GM23248 (cell line): ENCODE results near the gene ZBTB8OS.

ENCODE experiments used
- EZH2 ChIP-seq: fragments of 200-600 bp; sonication (generic); IDR thresholded peaks from 2 replicates; pipeline ENCODE4 v1.6.1; 2018; ENCODE audit warnings: antibody characterized with exemption, mild to moderate bottlenecking; ENCODE audit not compliant: insufficient read depth, poor library complexity, severe bottlenecking
- EZH2phosphoT487 ChIP-seq: fragments of 200-600 bp; sonication (generic); IDR thresholded peaks from 2 replicates; pipeline ENCODE4 v1.6.1; 2018; ENCODE audit warnings: antibody characterized with exemption, moderate library complexity, mild to moderate bottlenecking, low read depth; ENCODE audit not compliant: insufficient read depth

DNA sequence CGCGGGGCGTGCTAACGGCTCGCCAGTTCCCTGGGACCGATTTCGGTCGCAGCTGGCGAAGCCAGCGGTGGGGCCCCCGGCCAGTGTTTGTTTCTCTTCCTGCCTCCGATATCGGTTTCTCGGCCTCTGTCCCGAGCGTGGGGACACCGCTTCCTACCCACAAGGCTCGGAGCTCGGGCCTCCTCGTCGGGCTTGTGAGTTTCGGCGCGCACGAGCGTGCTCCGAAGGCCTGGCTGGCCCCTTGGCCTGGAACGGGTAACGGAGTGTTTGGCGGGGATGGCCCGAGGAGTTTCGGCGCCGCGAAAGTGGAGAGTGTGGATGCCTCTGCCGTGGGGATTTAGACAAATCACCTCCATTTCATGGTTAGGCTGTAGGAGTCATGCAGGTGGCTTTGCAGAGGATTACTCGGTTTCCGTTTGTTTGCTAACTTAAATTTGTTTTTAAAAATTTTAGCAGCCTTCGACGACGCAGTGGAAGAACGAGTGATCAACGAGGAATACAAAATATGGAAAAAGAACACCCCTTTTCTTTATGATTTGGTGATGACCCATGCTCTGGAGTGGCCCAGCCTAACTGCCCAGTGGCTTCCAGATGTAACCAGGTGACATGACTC lies 1.2 kb upstream of the ZBTB8OS start:
- no peak for TF ChIP-seq EZH2
- no peak for TF ChIP-seq EZH2phosphoT487
